GM18867 (cell line): ENCODE results near the gene ZNF491.
"Not testable (repeated sequence)": the region's sequence is repeated elsewhere in the genome, so short reads cannot be mapped to it uniquely, and the experiment has no call there.

ENCODE experiments used
- ATAC-seq: cut with Tn5 transposase; IDR thresholded peaks from one replicate; pipeline ENCODE4 v1.9.1; 2021; ENCODE audit warnings: mild to moderate bottlenecking, moderate library complexity; ENCODE audit not compliant: unreplicated experiment

The ZNF491 gene

DNA sequence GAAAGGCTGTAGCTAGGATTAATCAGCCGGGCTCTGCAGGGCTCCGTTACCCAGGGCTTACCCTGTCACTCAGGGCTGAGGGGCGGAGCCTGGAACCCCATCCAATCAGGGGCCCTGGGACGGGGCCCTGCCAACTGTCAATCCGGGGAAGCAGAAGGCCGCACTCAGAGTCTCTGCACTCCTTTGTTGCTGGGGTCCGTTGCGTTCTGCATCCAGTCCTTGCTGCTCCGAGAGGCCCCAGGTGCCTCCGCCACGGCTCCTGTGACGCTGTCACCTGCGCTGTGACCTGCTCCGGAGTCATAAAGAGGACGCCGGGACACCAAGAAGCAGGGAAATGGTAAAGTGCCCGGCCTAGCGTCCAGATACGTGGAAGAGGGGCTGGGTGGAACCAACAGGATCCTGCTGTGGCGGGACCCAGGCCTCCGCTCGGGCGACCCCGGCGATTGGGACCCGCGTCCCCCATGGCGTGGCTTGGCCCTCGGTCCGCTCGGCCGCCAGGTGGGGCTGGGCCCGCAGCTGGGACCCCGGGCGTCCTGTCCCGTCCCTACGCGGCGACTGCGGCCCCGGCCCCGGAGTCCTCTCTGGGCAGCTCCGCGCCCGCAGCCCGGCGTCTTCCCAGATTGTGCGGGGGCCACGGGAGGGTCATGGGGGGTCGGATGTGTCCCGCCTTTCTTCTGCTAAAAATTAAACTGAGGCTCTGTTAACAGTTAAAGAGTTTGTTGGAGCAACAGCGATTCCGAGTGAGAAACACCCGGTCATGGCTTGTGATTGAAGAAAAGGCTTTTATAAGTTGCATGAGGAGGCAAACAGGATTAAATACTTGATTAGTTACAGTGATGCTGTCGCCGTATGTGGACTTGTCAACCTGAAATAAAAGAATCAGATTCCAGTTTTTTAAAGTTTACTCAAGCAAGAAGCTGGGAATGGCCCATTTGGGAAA is at the start of gene ZNF491:
Gene ZNF491 (plus strand): TSS at position 133 of the 940 bp plus-strand sequence. CDS start 7,431 bp downstream, outside the sequence.
- peak; percentile 91 for ATAC-seq

DNA sequence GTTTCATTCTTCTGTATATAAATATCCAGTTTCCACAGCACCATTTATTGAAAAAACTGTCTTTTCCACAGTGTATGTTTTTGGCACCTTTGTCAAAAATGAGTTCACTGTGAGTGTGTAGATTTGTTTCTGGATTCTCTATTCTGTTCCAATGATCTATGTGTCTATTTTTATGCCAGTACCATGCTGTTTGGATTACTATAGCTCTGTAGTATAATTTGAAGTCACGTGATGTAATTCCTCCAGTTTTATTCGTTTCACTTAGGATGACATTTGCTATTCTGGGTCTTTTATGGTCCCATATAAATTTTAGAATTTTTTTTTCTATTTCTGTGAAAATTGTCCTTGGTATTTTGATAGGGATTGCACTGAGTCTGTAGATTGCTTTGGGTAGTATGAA is 48.6 kb upstream of the ZNF491 start:
- no peak for ATAC-seq

DNA sequence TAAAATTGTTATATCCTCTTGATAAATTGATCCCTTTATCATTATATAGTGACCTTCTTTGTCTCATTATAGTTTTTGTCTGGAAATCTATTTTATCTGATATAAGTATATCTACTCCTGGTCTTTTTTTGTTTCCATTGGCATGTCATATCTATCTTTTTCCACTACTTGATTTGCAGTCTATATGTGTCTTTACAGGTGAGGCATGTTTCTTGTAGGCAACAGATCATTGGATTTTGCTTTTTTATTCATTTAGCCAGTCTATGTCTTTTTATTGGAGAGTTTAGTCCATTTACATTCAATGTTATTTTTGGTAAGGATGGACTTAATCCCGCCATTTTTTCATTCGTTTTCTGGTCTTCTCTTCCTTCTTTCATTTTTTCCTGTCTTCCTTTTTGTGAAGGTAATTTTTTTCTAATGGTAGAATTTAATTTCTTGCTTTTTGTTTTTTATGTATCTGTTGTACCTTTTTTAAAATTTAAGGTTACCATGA is 46.0 kb upstream of the ZNF491 start:
- ATAC-seq: no peak

DNA sequence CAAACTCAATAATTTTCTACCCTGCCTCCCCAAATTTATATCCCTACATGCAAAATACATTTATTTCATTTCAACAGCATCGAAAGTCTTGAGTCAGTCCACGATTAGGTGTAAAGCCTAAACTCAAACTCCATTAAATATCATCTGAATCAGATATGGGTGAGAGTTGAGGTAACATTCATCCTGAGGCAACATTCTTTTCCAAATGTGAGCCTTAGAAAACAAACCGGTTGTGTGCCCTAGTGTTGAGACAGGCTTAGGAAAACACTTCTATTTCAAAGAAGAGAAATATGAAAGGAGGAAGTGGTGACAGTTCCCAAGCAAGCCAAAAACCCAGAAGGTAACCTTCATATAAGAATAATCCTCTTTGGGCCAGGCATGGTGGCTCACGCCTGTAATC is 43.7 kb upstream of the ZNF491 start:
- ATAC-seq: no peak

DNA sequence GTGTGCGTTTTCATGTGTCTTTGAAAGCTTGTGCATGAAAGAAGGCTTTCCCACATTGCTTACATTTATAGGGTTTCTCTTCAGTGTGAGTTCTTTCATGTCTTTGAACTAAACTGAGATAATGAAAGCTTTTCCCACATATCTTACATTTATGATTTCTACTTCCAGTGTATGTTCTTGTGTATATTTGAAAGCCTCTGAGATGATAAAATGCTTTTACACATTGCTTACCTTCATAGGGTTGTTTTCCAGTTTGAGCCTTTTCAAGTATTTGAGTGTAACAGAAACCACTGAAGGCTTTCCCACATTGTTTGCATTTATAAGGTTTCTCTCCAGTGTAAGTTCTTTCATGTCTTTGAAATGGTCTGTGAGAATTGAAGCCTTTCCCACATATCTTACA is 41.4 kb upstream of the ZNF491 start:
- no peak for ATAC-seq

DNA sequence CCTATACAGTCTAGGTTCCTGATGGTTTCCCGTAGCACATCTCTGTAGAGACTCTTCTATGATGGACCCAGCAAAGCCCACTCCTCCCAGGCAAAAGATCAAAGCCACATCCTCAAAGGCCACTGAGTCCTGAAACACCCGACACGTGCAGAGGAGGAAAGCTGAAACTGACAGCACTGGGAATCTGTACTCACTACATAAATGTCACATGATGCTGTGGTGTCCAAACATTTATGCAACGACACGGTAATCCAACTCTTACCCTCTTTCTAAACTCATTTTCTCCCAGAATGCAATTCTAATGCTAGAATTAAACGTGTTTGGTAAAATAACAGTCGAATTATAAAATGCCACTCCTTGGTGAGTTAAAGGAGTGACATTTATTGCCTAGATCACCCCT is 38.5 kb upstream of the ZNF491 start:
- no peak for ATAC-seq

DNA sequence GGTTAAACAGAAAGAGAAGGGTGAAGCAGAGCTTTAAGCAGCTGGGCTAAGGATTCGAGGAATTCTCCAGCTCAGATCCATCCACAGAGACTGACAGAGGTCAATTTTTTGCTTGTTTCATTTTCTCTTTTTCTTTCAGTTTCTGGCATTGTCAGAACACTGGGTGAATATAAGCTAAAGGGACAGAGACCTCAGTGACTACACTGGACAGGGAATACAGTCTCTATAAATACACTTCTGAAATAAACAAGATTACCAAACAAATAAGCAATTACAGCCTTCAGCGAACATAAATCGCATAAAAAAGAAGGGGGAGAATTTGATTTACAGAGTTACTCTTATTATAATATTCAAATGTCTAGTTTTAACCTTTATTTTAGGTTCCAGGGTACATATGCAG is 35.2 kb upstream of the ZNF491 start:
- no peak for ATAC-seq

DNA sequence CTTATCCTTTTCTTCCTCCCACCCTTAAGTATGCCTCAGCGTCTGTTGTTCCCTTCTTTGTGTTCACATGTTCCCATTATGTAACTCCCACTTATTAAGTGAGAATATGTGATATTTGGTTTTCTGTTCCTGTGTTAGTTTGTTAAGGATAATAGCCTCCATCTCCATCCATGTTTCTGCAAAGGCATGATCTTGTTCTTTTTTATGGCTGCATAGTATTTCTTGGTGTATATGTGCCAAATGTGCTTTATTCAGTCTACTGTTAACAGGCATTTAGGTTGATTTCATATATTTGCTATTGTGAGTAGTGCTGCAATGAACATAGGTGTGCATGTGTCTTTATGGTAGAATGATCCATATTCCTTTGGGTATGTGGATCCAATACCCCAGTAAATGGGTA is 34.7 kb upstream of the ZNF491 start:
- no peak for ATAC-seq

DNA sequence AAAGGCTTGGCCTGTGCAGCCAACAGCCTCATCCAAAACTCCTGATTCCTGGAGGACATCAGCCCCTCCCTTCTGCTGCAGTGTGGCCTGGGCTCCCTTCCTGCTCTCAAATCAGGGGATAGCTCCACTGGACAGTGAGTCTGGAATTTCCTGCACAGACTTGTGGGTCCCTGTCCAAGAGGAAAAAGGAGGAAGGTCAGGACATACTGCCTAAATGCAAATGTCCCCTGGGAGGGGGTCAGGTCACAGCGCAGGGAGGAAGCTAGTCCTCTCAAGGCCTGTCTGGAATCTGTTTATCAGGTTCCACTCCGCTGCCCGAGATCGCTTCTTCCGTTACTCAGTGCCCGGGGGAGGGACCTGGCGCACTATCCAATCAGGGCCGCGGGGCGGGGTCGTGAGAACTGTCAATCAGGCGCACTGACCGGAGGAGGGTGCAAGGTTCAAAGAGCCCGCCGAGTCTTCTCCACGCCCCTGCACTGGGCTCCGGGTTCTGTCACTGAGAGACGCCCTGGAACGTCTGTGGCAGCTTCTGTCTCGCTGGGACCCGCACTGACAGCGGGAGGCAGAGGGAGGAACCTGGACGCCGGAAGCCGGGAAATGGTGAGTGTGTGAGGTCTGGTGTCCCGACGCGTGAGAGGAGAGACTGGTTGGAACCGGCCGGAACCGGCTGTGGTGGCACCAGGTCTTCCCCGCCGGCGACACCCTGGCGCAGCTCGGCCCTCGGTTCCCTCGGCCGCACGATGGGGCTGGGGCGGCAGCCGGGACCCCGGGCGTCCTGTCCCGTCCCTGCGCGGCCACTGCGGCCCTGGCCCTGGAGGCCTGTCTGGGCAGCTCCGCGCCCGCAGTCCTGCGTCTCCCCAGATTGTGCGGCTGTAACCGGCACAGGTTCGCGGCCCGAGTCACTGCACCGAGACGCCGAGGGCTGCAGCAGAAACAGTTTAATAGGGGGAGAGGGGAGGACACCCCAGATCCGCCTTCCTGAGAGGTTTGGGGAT is 31.4 kb upstream of the ZNF491 start, which contains the start of gene ZNF441:
Gene ZNF441 (plus strand): TSS at position 404 of the 995 bp plus-strand sequence. CDS start 194 bp downstream, at position 598.
- peak; percentile 94 for ATAC-seq

DNA sequence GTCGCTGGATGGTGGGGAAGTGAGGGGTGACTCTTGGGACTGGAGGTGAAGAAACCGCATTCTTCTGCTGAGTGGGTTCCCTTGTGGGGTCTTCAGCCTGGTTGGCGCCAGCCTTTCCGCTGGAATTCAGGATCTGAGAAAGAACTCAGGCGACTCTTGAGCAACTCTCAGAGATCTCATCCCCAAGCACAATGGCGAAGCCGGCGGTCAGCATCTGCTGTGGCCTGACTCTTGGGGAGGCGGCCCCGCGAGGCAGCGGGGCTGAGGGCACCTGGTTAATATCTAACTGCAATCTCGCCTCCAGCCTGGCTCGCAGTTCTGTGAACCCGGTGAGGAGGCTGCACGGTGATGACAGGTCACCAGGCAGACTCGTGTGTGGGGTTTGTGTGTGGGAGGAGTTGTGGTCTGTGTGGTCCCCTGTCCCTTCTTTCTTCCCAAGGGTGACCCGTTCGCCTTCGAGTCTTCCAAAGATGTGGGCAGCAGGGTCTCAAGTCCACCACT is 30.6 kb upstream of the ZNF491 start:
- peak; percentile 23 for ATAC-seq

DNA sequence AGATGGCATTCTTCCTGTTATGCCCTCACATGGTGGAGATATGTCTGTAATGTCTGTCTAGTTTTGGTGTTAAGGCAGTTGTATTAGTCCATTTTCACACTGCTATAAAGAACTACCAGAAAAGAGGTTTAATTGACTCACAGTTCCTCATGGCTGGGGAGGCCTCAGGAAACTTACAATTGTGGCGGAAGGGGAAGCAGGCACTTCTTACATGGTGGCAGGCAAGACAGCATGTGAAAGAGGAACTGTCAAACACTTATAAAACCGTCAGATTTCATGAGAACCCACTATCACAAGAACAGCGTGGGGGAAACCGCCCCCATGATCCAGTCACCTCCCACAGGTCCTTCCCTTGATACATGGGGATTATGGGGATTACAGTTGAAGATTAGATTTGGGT is 28.3 kb upstream of the ZNF491 start:
- ATAC-seq: no peak

DNA sequence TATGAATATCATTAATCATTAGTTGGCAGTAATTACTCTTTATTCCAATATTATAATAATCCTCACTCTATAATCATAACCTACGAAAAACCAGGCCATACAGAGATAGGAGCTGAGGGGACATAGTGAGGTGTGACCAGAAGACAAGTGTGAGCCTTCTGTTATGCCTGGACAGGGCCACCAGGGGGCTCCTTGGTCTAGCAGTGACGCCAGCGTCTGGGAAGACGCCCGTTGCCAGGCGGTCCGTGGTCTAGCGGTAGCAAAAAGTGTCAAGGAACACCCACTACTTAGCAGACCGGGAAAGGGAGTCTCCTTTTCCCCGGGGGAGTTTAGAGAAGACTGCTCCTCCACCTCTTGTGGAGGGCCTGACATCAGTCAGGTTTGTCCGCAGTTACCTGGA is 26.8 kb upstream of the ZNF491 start:
- ATAC-seq: not testable (repeated sequence)

DNA sequence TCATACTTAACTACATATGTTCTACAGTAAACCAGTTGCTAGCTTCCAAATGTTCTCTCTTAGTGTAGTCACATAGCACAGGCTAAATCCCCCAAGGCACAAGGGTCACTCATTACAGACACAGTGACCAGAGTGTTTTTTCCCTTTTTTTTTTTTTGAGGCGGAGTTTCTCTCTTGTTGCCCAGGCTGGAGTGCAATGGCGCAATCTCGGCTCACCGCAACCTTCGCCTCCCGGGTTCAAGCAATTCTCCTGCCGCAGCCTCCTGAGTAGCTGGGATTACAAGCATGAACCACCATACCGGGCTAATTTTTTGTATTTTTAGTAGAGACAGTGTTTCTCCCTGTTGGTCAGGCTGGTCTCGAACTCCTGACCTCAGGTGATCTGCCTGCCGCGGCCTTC is 21.7 kb upstream of the ZNF491 start:
- ATAC-seq: not testable (repeated sequence)

DNA sequence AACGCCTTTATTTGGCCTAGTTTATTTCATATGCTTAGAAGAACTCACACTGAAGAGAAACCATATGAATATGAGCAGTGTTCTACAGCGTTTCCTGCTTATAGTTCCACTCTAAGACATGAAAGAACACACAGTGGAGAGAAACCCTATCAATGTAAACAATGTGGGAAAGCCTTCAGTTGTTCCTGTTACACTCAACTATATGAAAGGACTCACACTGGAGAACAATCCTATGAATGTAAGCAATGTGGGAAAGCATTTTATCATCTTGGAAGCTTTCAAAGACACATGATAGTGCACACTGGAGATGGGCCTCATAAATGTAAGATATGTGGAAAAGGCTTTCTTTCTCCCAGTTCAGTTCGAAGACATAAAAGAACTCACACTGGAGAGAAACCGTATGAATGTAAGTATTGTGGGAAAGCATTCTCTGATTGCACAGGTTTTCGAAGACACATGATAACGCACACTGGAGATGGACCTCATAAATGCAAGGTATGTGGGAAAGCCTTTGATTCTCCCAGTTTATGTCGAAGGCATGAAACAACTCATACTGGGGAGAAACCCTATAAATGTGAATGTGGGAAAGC is 17.8 kb upstream of the ZNF491 start:
- no peak for ATAC-seq

DNA sequence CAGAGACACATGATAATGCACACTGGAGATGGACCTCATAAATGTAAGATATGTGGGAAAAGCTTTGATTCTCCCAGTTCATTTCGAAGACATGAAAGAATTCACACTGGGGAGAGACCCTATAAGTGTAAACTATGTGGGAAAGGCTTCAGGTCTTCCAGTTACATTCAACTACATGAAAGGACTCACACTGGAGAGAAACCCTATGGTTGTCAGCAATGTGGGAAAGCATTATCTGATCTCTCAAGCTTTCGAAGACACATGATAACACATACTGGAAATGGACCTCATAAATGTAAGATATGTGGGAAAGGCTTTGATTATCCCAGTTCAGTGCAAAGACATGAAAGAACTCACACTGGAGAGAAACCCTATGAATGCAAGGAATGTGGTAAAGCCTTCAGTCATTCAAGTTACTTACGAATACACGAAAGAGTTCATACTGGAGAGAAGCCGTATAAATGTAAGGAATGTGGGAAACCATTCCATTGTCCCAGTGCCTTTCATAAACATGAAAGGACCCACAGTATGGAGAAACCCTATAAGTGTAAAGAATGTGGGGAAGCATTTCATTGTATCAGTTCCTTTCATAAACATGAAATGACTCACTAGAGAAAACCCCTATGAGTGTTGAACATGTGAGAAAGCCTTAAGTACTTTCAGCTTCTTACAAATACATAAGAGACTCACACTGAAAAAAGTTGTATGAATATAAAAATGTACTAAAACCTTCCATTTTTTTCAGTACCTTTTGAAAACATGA is 16.8 kb upstream of the ZNF491 start:
- no peak for ATAC-seq

DNA sequence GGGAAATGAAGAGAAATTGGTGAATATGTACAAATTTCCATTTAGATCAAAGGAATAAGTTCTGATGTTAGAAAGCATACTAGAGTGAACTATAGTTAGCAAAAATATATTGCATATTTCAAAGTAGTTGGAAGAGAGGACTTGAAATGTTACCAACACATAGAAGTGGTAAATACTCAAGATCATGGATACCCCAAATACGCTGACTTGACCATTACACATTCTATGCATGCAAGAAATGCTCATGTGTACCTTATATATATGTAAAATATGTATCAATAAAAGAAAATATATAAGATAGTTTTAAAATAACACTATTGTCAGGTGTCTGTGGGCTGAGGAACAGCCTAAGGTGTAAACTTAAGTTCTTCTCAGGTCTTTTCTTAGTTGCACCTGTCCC is 14.6 kb upstream of the ZNF491 start:
- ATAC-seq: no peak

DNA sequence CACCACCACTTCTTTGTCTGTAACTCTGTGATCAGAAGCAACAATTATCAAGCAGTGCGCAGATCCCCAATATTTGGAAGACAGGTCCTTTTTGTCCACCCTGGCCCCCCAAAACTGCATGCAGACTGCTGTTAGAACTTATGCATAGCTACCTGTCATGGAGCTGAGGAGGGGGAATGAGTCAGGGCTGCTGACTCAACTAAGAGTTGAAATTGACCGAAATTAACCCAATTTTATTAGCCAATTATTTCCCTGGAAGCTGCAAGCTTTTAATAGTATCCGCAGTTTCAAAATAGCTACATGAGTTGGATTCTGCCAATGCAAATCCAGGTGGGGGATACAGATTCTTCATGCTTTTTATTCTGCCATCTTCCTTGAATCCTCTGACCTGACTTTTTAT is 14.0 kb upstream of the ZNF491 start:
- no peak for ATAC-seq

DNA sequence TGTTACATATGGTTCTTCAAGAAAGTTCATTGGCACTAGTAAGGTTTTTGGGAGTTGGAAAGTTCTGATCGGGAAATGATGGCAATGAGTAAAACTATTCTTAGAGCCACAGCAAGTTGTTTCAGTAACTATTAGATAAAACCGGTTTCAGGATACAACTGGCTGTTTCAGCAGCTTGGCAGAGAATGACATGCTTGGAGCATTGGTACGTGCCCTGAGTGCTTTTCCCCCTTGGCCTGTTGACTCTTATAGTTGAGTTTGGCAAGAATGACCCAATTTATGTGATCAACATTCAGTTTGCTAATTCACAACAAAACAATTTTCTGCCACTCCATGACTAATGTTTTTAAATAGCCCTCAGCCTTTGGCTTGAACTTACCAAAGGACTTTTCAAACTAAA is 10.8 kb upstream of the ZNF491 start:
- no peak for ATAC-seq

DNA sequence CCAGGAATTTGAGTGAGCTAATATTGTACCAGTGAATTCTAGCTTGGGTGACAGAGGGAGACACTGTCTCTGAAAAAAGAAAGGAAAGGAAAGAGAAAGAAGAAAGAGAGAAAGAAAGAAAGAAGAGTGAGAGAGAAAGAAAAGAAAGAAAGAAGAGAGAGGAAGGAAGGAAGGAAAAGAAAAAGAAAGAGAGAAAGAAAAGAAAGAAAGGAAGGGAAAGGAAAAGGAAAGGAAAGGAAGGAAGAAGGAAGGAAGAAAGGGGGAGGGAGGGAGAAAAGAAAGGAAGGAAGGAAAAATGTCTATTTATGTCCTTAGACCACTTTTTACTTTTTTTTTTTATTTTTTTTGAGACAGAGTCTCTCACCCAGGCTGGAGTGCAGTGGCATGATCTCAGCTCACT is 5.4 kb upstream of the ZNF491 start:
- ATAC-seq: no peak

DNA sequence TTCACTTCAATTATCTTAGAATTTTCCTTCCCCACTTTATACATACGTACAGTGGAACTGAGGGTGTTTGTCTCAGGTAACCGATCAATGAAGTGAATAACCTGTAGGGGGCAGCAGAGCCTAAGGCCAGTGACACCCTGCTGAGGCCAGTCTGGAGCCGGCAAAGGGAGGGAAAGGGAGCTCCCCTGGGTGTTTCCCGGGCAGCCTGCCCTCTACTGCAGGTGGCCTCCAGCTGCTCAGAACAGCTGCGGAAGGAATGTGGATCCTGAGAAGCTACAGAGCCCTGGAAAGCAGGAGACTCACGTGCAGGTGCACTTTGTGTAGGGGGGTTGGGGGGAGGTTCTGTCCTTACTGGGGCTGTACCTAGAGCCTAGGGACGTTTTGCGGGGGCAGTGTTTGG is 832 bp upstream of the ZNF491 start:
- no peak for ATAC-seq
